RPMI7951 (cell line): Measurements from ENCODE around the gene STPG4. TPM values are rescaled to one million over a fixed set of nuclear protein-coding genes. Genes with fewer than 3 reads are reported as not detected.
"Not testable (repeated sequence)": the region's sequence is repeated elsewhere in the genome, so short reads cannot be mapped to it uniquely, and the experiment has no call there.

ENCODE experiments used
- DNase-seq: peaks from one replicate; pipeline ENCODE4 v3.0.0-alpha.2; 2012; ENCODE audit warnings: low read depth
- total RNA-seq: library from RNA; depleted of rRNA; stranded (reverse); fragments of >200 nt; shearing (Covaris generic); gene quantifications from 2 replicates; pipeline ENCODE4 v1.2.3, GENCODE V29; 2014

The STPG4 gene
- total RNA-seq, 1 experiment from 2014 or later = not detected

DNA sequence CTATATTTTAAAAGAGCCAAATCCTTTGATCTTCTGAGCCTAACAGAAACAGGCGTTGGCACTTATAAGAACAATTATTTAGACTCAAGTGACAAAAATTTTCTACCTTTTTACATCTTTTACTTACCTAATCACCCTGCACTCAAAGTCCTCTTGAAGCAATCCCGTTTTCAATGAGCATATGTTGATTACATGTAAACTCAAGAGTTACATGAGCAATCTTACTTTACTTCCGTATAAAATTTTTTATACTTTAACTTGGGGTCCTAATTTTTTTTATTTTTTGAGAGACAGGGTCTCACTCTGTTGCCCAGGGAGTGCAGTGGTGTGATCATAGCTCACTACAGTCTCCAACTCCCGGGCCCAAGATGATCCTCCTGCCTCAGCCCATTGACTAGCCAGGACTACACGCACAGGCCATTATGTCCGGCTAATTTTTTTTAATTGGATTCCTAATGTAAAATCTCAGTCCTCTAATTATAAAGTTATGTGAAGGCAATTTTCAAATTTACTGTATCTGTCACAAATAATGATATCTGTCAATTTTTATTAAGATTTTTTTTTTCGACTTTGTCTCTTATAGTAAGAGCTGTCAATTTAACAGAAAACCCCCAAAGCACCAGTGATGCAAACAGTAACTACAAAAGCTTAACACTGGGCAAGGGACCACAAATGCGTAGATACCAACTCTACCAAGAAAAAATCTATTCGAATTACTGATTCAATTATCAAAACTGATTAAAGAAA lies 19.1 kb upstream of the STPG4 start:
- peak; percentile 25 for DNase-seq

DNA sequence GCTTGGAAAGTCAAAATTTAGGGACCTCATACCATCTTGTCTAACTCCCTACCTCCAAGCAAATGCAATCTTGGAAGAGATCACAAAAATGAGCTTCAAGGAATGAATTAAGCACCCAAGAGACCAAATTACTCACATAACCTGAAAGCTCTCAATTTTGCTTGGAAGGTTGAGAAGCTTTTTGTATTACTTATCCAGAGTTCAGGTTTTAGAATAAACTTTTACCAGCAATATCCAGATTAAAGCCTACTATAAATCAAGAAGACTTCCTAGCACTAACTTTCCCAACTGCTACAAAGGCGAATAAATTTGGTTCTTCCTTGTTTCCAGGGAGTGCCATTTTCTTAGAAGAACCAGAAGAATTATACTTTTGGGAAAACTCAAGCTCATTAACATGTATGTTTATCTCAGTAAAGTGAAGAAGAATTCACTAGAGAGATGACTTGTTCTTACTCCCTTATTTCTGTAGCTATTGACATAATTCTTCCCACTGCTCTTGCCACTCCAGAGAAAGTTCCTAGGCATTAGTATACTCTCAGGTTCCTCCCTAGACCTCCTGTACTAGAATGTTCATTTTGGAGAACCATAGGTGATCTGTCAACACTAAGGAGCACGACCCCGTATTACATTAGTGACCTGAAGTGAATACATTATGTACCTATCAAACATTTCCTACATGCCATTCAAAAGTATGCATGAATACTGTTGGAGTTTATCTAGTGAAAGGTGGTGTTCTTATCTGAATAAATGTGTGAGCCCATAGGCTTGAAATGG lies 18.0 kb upstream of the STPG4 start:
- no peak for DNase-seq

DNA sequence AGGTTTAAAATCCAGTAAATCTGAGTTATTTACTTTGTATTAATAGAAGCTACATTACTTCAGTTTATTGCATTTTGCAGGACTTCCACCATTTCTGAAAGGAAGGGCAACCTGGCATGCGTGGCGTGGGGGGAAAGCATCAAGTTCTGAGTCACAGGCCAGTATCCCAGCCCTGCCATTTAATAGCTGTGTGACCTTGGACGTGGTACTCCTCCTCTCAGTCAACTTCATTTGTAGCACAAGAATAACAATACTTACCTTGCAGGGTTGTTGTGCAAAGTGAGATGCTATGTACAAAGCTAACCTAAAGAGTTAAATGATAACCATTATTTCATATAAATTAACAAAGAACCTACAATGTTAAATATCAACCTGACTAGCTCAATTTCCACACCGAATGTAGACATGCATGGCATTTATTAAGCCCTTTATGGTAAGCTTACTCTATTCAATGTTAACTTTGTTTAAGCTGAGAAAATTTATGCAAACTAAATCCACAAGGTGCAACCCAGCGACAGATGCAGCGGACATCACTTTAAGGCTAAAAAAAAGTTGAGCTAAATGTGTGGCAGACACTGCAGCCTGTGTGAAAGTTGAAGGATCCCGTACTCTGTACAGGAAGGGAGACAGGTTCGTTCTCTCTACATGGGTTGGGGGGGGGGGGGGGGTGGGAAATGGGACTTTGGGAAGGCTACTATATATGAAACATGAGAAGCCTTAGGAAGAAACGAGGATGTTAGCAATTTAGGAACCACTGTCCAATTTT lies 17.2 kb upstream of the STPG4 start:
- DNase-seq = peak; percentile 67

DNA sequence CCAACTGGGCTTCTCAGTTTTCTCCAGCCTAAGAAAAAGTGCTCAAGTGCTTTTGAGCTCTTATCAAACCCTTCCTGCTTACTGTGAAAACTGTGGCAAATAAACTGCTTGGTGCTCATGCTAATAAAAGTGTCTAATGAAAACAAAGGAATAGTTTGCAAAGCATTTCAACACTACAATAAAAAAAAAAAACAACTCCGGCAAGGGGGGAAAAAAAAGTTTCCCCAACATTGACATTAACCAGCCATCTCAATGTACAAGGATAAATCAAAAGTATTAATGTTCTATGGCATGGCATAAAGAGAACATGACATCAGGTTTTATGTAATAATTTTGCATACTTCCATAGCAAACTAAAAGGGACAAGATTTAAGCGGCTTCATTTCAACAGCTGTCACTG lies 14.7 kb upstream of the STPG4 start:
- no peak for DNase-seq

DNA sequence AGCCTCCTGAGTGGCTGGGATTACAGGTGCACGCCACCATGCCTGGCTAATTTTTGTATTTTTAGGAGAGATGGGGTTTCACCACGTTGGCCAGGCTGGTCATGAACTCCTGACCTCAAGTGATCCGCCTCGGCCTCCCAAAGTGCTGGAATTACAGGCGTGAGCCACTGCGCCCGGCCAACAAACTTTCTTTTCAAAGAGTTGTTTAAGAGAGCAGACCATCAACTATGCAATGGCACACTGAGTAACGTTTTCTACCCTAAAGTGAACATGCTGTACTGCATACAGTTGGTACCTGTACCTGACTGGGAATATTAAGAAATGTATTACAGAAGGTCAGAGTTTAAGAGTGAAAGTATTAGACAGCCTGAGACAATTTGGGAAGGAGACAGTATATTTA lies 13.8 kb upstream of the STPG4 start:
- not testable (repeated sequence) for DNase-seq

DNA sequence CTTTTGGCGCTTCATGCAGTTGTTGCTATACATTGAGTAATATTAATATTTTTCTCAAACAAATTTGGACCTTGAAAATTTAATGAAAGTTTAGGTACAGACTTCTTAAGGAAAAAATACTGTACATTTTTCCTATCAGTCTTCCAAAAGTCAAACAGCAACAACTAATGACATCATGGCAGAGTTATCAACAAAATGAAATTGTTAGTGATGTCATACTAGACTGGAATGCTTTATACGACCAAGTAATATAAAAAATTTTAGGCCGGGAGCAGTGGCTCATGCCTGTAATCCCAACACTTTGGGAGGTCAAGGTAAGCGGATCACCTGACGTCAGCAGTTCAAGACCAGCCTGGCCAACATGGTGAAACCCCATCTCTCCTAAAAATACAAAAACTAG lies 12.0 kb upstream of the STPG4 start:
- no peak for DNase-seq

DNA sequence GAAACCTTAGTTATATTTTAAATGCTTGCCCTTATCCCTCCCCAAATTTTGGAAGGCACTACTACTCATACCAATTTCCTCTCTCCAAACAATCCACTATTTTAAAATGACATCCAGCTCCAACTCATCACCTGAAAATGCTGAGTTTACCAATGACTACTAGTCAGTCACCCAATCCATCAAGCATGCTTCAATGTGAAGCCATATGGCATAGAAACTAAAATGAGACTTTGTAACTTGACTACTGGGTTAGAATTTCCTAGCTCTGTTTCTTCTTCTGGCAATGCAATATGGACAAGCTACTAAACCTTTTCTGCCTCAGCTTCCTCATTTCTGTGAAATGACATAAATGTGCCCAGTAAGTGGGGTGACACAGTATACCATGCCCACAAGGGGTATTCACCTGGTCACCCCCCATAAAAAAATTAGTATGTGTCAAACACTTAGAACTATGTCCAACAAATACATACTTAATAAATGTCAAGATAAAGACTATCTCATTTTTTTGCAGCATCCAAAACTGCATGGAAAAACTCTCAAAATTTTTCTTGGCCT lies 10.0 kb upstream of the STPG4 start:
- no peak for DNase-seq

DNA sequence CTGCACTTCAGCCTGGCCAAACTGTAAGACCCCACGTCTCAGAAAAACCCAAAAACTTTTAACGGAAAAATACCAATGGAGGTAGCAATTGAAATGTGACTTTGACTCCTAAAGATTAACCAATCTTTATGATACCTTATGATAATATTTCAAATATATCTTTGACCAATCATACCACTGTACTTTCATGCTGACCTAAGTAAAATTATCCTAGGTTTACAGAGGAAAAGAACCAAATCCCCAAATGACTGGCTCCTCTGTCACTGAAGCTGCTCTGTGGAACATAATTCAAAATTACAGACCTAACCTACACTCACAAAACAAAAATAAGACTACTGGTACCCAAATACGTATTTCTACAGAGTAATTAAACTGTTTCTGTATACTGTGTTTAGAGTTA lies 7.7 kb upstream of the STPG4 start:
- no peak for DNase-seq

DNA sequence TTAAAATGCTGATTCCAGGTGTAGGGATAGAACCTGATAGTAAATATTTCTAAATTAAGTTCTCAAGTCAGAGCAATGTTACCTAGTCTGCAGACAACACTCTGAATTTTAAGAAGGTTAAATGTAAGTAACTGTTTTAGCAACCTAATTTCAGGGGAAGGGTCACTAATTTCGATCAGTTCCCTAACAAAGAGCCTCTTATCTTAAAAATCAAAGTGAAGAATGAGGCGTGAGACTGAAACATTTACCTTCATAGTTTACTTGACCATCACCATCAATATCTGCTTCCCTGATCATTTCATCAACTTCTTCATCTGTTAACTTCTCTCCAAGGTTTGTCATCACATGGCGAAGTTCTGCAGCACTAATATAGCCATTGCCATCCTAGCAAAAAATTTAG lies 6.4 kb upstream of the STPG4 start:
- no peak for DNase-seq

DNA sequence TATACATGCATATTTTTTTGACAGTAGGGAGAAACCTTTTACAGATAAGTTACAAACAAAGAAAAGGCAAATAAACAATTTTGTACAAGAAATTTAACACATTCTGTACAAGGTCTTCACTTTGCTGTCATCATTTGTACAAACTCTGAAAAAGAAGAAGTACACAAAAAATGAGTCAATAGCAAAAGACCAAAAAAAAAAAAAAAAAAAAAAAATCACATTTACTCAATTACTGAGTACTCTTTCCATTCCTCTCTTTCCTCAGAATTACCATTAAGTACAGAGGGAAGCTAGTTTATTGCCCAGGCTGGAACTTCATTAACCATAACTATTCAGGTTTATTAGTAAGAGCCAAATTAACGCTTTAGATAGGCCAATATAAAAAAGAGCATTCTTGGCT lies 5.6 kb upstream of the STPG4 start:
- DNase-seq = no peak

DNA sequence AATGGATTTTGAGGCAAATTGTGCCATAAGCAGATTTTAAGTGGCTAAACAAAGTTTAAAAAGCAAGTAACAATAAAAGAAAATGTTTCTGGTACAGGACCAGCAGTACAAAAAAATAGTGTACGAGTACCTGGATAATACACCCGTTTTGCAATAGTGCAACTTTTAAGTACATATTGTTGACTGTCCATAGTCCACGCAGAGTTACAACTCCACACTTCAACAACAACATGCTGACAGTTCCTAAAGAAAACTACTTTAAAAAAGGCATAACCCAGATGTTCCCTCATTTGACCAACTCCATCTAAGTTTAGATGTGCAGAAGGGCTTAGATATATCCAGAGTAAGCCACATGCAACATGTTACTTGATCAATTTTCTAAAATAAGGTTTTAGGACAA lies 5.1 kb upstream of the STPG4 start:
- no peak for DNase-seq

DNA sequence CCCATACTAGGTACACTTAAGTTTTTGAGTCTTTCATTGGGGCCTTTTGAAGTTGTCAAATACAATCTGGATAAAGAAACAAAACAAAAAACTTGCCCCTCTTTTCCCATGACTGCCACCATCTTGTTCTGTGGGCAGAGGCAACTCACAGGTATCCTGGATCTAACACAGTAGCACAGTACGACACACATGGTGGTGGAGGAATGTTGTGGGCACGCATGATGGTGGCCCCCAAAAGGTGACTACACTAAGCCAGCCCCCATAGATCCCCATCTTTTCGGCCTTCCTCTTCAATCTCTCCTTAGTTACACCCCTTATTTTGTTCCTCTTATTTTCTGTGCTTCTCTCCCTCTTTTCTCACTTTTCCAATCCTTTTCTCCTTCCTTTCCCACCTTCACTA lies 4.5 kb upstream of the STPG4 start:
- no peak for DNase-seq

DNA sequence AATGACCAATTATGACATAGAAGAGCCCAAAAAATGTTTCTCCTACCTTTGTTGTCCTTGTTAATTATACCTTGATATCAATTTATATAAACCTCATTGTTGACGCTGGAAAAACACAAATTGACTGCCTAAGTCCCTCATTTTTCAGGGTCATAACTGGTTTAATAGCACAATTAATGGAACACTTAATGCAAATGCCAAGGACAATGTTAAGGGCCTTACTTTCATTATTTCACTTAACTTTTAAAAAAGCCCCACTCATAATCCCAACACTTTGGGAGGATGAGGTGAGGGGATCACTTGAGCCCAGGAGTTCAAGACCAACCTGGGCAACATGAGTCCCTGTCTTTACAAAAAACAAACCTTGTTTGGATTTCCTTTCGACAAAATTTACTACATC lies 3.5 kb upstream of the STPG4 start:
- DNase-seq = no peak

DNA sequence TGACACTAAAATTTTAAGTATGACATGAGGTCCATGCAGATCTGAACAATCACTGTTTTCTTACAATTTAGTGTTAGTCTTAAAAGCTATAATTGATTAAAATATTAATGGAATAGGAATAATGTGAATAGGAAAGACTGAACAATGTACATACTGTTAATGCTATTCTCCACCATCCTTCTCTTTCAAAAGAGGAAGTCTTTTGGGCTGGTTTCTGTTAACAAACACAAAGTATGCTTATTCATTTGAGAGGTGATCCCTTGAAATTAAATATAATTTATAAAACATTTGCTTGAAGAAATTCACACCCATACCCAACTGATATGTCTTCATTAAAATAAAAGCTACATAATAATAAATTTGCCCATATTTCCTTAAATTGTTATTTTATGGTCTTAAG lies 2.3 kb downstream of the STPG4 start:
- no peak for DNase-seq

DNA sequence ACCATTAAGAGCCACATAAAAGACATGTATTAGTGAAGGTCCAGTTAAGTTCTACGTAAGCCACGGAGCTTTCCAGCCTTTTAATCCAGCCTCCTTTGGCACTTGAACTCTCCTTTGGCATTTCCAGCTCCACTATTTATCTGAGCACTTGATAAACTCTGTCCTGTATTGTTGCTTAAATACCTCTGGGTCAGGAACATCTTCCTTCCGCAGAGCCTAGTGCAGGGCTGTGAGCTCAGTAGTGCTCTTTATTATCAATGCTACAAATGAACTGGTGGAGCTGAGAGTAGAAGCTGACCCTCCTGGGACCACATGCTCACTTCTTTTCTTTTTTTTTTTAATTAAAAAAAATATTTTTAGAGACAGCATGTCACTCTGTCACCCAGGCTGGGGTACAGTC lies 4.9 kb downstream of the STPG4 start:
- no peak for DNase-seq

DNA sequence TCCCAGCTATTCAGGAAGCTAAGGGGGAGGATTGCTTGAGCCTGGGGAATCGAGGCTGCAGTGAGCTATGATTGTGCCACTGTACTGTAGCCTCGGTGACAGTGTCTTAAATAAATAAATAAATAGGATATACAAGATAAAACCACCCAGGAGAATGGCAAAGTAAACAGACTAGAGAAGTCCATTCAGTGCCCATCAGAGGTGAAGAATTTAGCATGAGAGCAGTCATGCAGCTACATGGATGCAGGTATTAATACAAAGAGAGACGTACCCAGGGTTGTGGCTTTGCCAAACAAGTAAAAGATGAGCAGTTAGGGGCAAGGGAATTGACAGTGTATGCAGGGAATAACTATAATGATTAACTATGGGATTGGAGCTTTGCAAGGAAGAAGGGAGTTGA lies 8.1 kb downstream of the STPG4 start:
- DNase-seq = no peak

DNA sequence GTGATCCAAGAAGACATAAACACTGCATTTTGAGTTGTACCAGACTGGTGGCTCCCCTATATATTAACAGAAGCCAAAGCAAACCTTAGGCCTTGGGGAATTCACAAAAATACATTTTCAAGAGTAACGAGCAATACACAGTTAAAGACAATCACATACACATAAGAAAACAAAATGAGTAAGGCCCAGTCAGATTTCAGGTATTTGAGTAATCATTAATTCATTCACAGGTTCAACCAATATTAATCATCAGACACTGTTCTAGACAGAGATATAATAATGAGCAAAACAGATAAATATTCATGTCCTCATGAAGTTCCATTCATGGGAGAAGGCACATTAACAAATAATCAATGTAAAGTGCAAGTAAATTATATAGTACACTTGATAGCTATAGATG lies 9.6 kb downstream of the STPG4 start:
- no peak for DNase-seq

DNA sequence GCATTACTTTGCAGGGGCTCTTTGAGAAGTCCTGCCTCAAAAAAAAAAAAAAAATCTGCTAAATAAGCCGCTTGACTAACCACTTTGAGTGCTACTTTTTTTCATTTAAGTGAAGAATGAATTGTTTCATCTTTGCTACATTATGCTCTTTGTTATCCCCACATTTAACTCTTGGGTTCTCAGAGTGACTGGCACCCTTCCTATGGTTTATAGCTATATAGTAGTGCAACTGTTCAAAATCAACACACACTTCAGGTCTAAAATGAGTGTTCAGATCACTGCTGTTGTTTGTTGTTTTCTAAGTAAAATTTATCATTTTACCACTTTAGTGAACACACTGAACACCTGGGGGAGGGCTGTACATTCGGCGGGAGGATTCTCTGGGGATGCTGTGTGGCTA lies 13.6 kb downstream of the STPG4 start:
- no peak for DNase-seq

DNA sequence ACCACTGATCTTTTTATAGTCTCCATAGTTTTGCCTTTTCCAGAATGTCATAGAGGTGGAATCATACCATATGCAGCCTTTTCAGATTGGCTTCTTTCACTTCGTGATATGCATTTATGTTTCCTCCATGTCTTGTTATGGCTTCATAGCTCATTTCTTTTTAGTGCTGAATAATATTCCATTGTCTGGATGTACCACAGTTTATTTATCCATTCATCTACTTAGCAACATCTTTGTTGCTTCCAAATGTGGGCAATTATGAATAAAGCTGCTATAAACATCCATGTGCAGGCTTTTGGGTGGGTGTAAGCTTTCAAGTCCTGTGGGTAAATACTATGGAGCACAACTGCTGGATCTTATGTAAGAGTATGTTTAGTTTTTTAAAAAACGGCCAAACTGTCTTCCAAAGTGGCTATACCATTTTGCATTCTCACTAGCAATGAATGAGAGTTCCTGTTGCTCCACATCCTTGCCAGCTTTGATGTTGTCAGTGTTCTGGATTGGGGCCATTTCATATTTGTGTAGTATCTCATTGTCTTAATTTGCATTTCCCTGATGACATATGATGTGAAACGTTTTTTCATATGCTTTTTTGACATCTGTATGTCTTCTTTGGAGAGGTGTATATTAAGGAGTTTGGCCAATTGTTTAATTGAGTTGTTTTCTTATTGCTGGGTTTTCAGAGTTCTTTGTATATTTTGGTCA lies 20.6 kb downstream of the STPG4 start:
- no peak for DNase-seq

DNA sequence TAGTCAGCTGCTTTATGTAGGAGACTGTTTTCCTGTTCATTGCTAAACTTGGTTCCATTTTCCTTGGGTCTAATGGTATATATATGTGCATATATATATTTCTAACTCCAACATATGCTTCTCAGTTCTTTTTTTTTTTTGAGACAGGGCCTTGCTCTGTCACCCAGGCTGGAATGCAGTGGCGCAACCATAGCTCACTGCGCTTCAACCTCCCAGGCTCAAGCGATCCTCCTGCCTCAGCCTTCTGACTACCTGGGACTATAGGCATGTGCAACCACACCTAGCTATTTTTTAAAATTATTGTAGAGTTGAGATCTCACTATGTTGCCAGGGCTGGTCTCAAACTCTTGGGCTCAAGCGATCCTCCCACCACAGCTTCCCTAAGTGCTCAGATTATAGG lies 22.1 kb downstream of the STPG4 start:
- no peak for DNase-seq

DNA sequence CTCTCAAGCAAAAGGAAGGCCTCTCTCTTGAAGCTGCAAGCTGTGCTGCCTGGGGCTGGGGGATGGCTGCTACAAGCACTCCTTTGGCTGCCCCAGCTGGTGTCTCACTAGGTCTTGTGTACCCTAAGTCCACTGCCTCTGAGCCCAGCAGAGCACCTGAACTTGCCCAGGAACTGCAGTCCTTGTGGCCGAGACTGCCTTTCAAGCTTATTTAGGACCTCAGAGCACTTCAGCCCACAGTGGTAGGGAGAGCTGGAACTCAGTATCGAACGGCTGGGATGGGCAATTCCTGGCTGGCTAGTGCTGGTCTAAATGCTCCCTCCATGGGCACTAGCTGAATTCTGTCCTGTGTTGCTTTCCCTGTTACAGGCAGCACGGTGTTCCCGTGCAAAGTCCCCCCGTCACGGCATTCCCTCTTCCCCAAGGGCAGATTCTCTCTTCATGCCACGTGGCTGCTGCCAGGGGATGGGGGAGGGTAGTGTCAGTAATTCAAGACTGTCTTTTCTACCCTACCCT lies 25.9 kb downstream of the STPG4 start:
- DNase-seq = no peak

DNA sequence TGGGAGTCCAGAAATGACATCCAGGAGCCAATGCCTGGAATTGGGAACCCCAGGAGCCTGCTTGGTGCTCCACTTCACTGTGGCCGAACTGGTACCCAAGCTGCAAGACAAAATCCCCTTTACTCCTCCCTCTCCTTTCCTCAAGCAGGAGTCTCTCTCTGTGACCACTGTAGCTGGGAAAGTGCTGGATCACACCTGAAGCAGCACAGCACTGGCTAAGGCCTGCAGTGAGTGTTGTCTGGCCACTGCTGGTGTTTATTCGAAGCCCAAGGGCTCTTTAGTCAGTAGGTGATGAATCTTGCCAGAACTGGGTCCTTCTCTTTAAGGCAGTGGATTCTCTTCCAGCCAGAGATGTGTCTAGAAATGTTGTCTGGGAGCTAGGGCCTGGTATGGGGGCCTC lies 26.4 kb downstream of the STPG4 start:
- DNase-seq = no peak
